ENCODE results near the gene RHOB.
"Not testable (repeated sequence)": the region's sequence is repeated elsewhere in the genome, so short reads cannot be mapped to it uniquely, and the experiment has no call there.

The RHOB gene

DNA sequence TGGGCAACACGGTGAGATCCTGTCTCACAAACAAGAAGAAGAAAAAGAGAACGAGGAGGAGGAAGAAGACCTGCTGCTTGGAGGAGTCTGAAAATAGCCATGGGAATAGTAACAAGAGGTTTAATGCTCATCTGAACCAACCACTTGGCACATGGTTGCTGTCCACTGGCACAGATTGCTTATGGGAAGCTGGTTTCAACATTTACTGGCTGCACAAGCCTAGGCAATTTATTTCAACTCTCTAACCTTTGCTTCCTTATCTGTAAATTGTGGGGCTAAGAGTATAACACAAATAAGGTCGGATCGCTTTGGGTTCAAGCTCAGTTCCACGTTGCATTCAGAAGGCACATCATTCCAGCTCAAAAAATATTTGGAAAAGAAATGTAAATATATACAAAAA lies 14.2 kb upstream of the RHOB start:
- no peaks in the 10 kb centered on the region for H3K79me2 ChIP-seq
- H3K9ac ChIP-seq, result no peak overlapping the region
- no peaks in the 10 kb centered on the region for H3K4me1 ChIP-seq
- no peaks in the 10 kb centered on the region for H3K36me3 ChIP-seq (ENCODE audit: control insufficient read depth, insufficient read depth, low read length)
- no peak overlapping the region for H3K4me2 ChIP-seq (ENCODE audit: low read length)
- TF ChIP-seq, protein P1, sequence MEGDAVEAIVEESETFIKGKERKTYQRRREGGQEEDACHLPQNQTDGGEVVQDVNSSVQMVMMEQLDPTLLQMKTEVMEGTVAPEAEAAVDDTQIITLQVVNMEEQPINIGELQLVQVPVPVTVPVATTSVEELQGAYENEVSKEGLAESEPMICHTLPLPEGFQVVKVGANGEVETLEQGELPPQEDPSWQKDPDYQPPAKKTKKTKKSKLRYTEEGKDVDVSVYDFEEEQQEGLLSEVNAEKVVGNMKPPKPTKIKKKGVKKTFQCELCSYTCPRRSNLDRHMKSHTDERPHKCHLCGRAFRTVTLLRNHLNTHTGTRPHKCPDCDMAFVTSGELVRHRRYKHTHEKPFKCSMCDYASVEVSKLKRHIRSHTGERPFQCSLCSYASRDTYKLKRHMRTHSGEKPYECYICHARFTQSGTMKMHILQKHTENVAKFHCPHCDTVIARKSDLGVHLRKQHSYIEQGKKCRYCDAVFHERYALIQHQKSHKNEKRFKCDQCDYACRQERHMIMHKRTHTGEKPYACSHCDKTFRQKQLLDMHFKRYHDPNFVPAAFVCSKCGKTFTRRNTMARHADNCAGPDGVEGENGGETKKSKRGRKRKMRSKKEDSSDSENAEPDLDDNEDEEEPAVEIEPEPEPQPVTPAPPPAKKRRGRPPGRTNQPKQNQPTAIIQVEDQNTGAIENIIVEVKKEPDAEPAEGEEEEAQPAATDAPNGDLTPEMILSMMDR (IDR thresholded peaks at IDR 0.05), result no peak
- no peak overlapping the region for H3K27ac ChIP-seq
- H3K4me3 ChIP-seq (ENCODE audit: low read depth, low read length), result no peak overlapping the region
- H2AFZ ChIP-seq, result no peak overlapping the region
- no peaks in the 10 kb centered on the region for H3K9me3 ChIP-seq (ENCODE audit: control insufficient read depth, low read length)
- H3K27me3 ChIP-seq (ENCODE audit: control insufficient read depth, insufficient read depth, low read length), result no peaks in the 10 kb centered on the region

GRCh38 chr2:20433249-20433648 lies 13.6 kb upstream of the RHOB start:
- Histone ChIP-seq H3K79me2 (no peaks in the 10 kb centered on the region), H2AFZ (no peak overlapping the region), H3K4me3 (ENCODE audit: low read depth, low read length) (no peak overlapping the region), H3K36me3 (ENCODE audit: control insufficient read depth, insufficient read depth, low read length) (no peaks in the 10 kb centered on the region), H3K27ac (no peak overlapping the region), H3K4me2 (ENCODE audit: low read length) (no peak overlapping the region), H3K9ac (no peak overlapping the region), H3K9me3 (ENCODE audit: control insufficient read depth, low read length) (no peaks in the 10 kb centered on the region), H3K4me1 (no peaks in the 10 kb centered on the region), H3K27me3 (ENCODE audit: control insufficient read depth, insufficient read depth, low read length) (no peaks in the 10 kb centered on the region)
- TF ChIP-seq, protein P1 (IDR thresholded peaks at IDR 0.05), result no peak

- no peak overlapping the region for H3K4me3 ChIP-seq (ENCODE audit: low read depth, low read length)
- no peaks in the 10 kb centered on the region for H3K27me3 ChIP-seq (ENCODE audit: control insufficient read depth, insufficient read depth, low read length)
- H3K4me2 ChIP-seq (ENCODE audit: low read length), result no peak overlapping the region
- no peaks in the 10 kb centered on the region for H3K9me3 ChIP-seq (ENCODE audit: control insufficient read depth, low read length)
- H2AFZ ChIP-seq, result no peak overlapping the region
- no peak overlapping the region for H3K27ac ChIP-seq
- H3K79me2 ChIP-seq, result no peaks in the 10 kb centered on the region
- no peaks in the 10 kb centered on the region for H3K36me3 ChIP-seq (ENCODE audit: control insufficient read depth, insufficient read depth, low read length)
- no peak overlapping the region for H3K9ac ChIP-seq
- TF ChIP-seq, protein P1 (IDR thresholded peaks at IDR 0.05), result no peak
- no peaks in the 10 kb centered on the region for H3K4me1 ChIP-seq
These were observed 12.8 kb upstream of the RHOB start for GRCh38 chr2:20433946-20434553.

DNA sequence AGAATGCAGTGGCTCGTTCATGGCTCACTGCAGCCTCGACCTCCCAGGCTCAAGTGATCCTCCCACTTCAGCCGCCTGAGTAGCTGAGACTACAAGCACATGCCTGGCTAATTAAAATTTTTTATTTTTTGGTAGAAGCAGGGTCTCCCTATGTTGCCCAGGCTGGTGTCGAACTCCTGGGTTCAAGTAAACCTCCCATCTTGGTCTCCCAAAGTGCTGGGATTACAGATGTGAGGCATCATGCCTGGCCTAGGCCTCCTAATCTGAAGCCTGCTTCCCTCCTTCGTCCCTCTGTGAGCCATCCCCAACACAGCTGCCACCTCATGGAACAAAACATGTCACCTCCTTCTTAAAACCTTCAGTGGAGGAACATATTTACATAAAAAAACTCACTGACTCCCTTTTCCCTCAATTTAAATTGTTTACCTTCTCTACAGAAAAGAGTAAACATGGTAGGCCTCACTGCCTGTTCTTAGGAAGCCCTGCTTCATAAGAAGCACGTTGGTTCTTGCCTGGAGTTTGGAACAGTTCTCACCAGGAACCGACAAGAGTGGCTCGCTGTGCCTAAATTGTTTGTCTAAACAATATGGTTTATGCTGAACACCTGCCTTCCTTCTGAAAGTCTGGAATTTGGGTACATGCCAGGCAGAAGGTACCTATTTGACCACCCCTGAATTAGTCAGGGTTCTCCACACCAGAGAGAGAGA lies 12.1 kb upstream of the RHOB start:
- no peak overlapping the region for H3K9ac ChIP-seq
- H3K4me2 ChIP-seq (ENCODE audit: low read length), result no peak overlapping the region
- H3K27ac ChIP-seq, result no peak overlapping the region
- H3K27me3 ChIP-seq (ENCODE audit: control insufficient read depth, insufficient read depth, low read length), result no peaks in the 10 kb centered on the region
- H3K4me1 ChIP-seq, result no peaks in the 10 kb centered on the region
- no peaks in the 10 kb centered on the region for H3K9me3 ChIP-seq (ENCODE audit: control insufficient read depth, low read length)
- no peaks in the 10 kb centered on the region for H3K79me2 ChIP-seq
- no peak overlapping the region for H2AFZ ChIP-seq
- no peaks in the 10 kb centered on the region for H3K36me3 ChIP-seq (ENCODE audit: control insufficient read depth, insufficient read depth, low read length)
- TF ChIP-seq, protein P1 (IDR thresholded peaks at IDR 0.05), result no peak
- no peak overlapping the region for H3K4me3 ChIP-seq (ENCODE audit: low read depth, low read length)

- not testable (repeated sequence) for H3K4me3 ChIP-seq (ENCODE audit: low read depth, low read length); H3K27me3 ChIP-seq (ENCODE audit: control insufficient read depth, insufficient read depth, low read length); H2AFZ ChIP-seq; H3K36me3 ChIP-seq (ENCODE audit: control insufficient read depth, insufficient read depth, low read length); H3K9me3 ChIP-seq (ENCODE audit: control insufficient read depth, low read length); H3K9ac ChIP-seq; H3K79me2 ChIP-seq; H3K4me2 ChIP-seq (ENCODE audit: low read length); H3K27ac ChIP-seq; H3K4me1 ChIP-seq
These were observed 11.4 kb upstream of the RHOB start for GRCh38 chr2:20435456-20435855.

Data from parathyroid adenoma (tissue), 2 donors.